CD14-positive monocyte (primary cell): ENCODE results near the gene SLC6A12. TPM values are rescaled to one million over a fixed set of nuclear protein-coding genes. Genes with fewer than 3 reads are reported as not detected.

Experiments
- DNase-seq, 3 donors: peaks; one replicate each; pipeline ENCODE4 v3.0.0-alpha.2; 2011 to 2022
- H2AFZ ChIP-seq: 2 replicates; pipeline ENCODE4 v1.6.0; 2012; ENCODE audit warnings: mild to moderate bottlenecking, low read depth, low read length, inconsistent platforms; ENCODE audit not compliant: insufficient read depth, poor library complexity, severe bottlenecking
- H3K27ac ChIP-seq, 2 donors: 1 replicate in 1 of 2; 2 replicates in 1 of 2; pipeline ENCODE4 v1.5.1; 2012 to 2013; ENCODE audit warnings: low read length in 2 of 2, control low read depth in 1 of 2, inconsistent platforms in 1 of 2, low read depth in 1 of 2, mild to moderate bottlenecking in 1 of 2
- H3K27me3 ChIP-seq, 2 donors: one replicate each; pipeline versions ENCODE4 v1.6.0 to v1.6.1; 2011 to 2013; ENCODE audit warnings: low read length in 2 of 2; ENCODE audit not compliant: control insufficient read depth in 2 of 2, insufficient read depth in 2 of 2
- H3K36me3 ChIP-seq, 2 donors: replicated peaks in 1 of 2; 1 replicate in 1 of 2; 2 replicates in 1 of 2; pipeline versions ENCODE4 v1.5.1 to v1.6.1; 2012 to 2013; ENCODE audit warnings: low read length in 2 of 2, control low read depth in 1 of 2, inconsistent platforms in 1 of 2, mild to moderate bottlenecking in 1 of 2; ENCODE audit not compliant: insufficient read depth in 2 of 2, control insufficient read depth in 1 of 2
- H3K4me1 ChIP-seq, 2 donors: 1 replicate in 1 of 2; 2 replicates in 1 of 2; pipeline versions ENCODE4 v1.5.1 to v1.6.1; 2012 to 2013; ENCODE audit warnings: low read length in 2 of 2, control low read depth in 1 of 2, inconsistent platforms in 1 of 2, mild to moderate bottlenecking in 1 of 2, moderate library complexity in 1 of 2; ENCODE audit not compliant: insufficient read depth in 2 of 2, control insufficient read depth in 1 of 2
- H3K4me2 ChIP-seq: replicated peaks from 2 replicates; pipeline ENCODE3; 2012; ENCODE audit warnings: low read length, moderate library complexity, mild to moderate bottlenecking; ENCODE audit not compliant: poor library complexity, severe bottlenecking; ENCODE audit errors: extremely low read depth
- H3K4me3 ChIP-seq, 3 experiments: fragments of 200-600 bp in 1 of 3; sonication (generic) in 1 of 3; replicated peaks in 1 of 3; 1 replicate in 2 of 3; 2 replicates in 1 of 3; pipeline ENCODE4 v1.5.1; 2011 to 2013; ENCODE audit warnings: low read length in 3 of 3, mild to moderate bottlenecking in 3 of 3, control low read depth in 2 of 3, low read depth in 2 of 3, inconsistent platforms in 1 of 3, moderate library complexity in 1 of 3
- H3K79me2 ChIP-seq: 2 replicates; pipeline ENCODE4 v1.6.0; 2012; ENCODE audit warnings: mild to moderate bottlenecking, control low read depth, inconsistent platforms, low read length, moderate library complexity; ENCODE audit not compliant: insufficient read depth
- H3K9ac ChIP-seq: 2 replicates; pipeline ENCODE4 v1.6.0; 2017; ENCODE audit warnings: low read length, mild to moderate bottlenecking; ENCODE audit not compliant: insufficient read depth, poor library complexity, severe bottlenecking
- H3K9me3 ChIP-seq, 2 donors: replicated peaks in 1 of 2; 1 replicate in 1 of 2; 2 replicates in 1 of 2; pipeline versions ENCODE4 v1.5.1 to v1.6.1; 2012 to 2013; ENCODE audit warnings: low read length in 2 of 2, control low read depth in 1 of 2; ENCODE audit not compliant: control insufficient read depth in 1 of 2, insufficient read depth in 1 of 2
- H4K20me1 ChIP-seq: 2 replicates; pipeline ENCODE4 v1.6.0; 2012; ENCODE audit warnings: mild to moderate bottlenecking, low read length, control low read depth, moderate library complexity; ENCODE audit not compliant: insufficient read depth
- H3K27ac Mint-ChIP-seq, 7 donors: one replicate each; pipeline ENCODE4 v1.8.0; 2020; ENCODE audit warnings: mild to moderate bottlenecking in 7 of 7, mixed read lengths in 7 of 7, moderate library complexity in 6 of 7, inconsistent platforms in 2 of 7
- H3K27me3 Mint-ChIP-seq, 3 donors: one replicate each; pipeline ENCODE4 v1.8.0; 2021 to 2022; ENCODE audit warnings: low read depth in 3 of 3, mild to moderate bottlenecking in 3 of 3, mixed read lengths in 3 of 3, moderate library complexity in 3 of 3, inconsistent platforms in 1 of 3
- H3K36me3 Mint-ChIP-seq, 2 donors: one replicate each; pipeline ENCODE4 v1.8.0; 2020; ENCODE audit warnings: mixed read lengths in 2 of 2, inconsistent platforms in 1 of 2, mild to moderate bottlenecking in 1 of 2
- H3K4me1 Mint-ChIP-seq: one replicate; pipeline ENCODE4 v1.8.0; 2020; ENCODE audit warnings: mild to moderate bottlenecking, mixed read lengths
- H3K4me3 Mint-ChIP-seq, 2 donors: one replicate each; pipeline ENCODE4 v1.8.0; 2020; ENCODE audit warnings: mild to moderate bottlenecking in 2 of 2, mixed read lengths in 2 of 2, moderate library complexity in 1 of 2
- H3K9me3 Mint-ChIP-seq, 7 donors: one replicate each; pipeline ENCODE4 v1.8.0; 2020 to 2022; ENCODE audit warnings: mixed read lengths in 7 of 7, mild to moderate bottlenecking in 6 of 7, moderate library complexity in 6 of 7, inconsistent platforms in 2 of 7
- CTCF ChIP-seq: fragments of 200-600 bp; IDR thresholded peaks from one replicate; pipeline ENCODE4 v1.8.0; 2022; ENCODE audit warnings: antibody characterized with exemption, mild to moderate bottlenecking
- WGBS: methylation state at CpG from one replicate; pipeline ENCODE4 v1.1.5; 2013; ENCODE audit warnings: missing lambda C conversion rate; ENCODE audit not compliant: insufficient coverage; 5-methylcytosine and 5-hydroxymethylcytosine counted together
- intact Hi-C, 2 donors: fragments of 100-400 bp; cut with micrococcal nuclease; formaldehyde crosslinking; loops; one replicate each; pipeline versions ENCODE4 v1.15.0 to v1.15.1; 2023
- polyA plus RNA-seq, 3 donors: library from polyadenylated mRNA; depleted of rRNA in 1 of 3; unstranded in 2 of 3; stranded (reverse) in 1 of 3; fragments of 300-500 nt in 2 of 3; fragments of >200 nt in 1 of 3; fragmentation: Illumina TruSeq in 2 of 3; gene quantifications; 1 replicate in 2 of 3; 2 replicates in 1 of 3; pipeline ENCODE4 v1.2.3, GENCODE V29; 2012 to 2021

The SLC6A12 gene
- polyA plus RNA-seq, 3 donors = 5.7 to 8.3 (median 8.0) TPM

- Histone ChIP-seq H3K79me2 (no peaks in the 10 kb centered on the region), H3K9ac (no peak overlapping the region), H3K36me3 (no peaks in the 10 kb centered on the region), H3K4me2 (no peak overlapping the region), H3K9me3 (peaks cover 31 to 32% of the 10 kb centered on the region in 2 donors), H3K4me1 (no peaks in the 10 kb centered on the region), H4K20me1 (no peaks in the 10 kb centered on the region), H2AFZ (no peak overlapping the region), H3K27ac (no peak overlapping the region), H3K27me3 (no peaks in the 10 kb centered on the region), H3K4me3 (no peak overlapping the region)
- no peak overlapping the region for H3K4me3 Mint-ChIP-seq
- no peak overlapping the region for H3K27ac Mint-ChIP-seq
- H3K27me3 Mint-ChIP-seq = peaks cover 4 to 16% (median 6%) of the 10 kb centered on the region in 3 donors
- intact Hi-C loops = no loop called here
- TF ChIP-seq CTCF = no peak
- no peaks in the 10 kb centered on the region for H3K4me1 Mint-ChIP-seq
- H3K9me3 Mint-ChIP-seq = peaks cover 15 to 37% (median 33%) of the 10 kb centered on the region in 7 donors
- H3K36me3 Mint-ChIP-seq = no peaks in the 10 kb centered on the region
- no peak for DNase-seq
- 91% methylated on average over 7 of the region's 10 CpGs for WGBS
These were observed 21.0 kb upstream of the SLC6A12 start for GRCh38 chr12:234891-235415.

GRCh38 chr12:234019-234418, 20.1 kb upstream of the SLC6A12 start:
- no peak for TF ChIP-seq CTCF
- DNase-seq = no peak
- Mint-ChIP-seq H3K9me3 (peaks cover 15 to 36% (median 33%) of the 10 kb centered on the region in 7 donors), H3K36me3 (no peaks in the 10 kb centered on the region), H3K4me3 (no peak overlapping the region), H3K27me3 (peaks cover 7 to 13% (median 8%) of the 10 kb centered on the region in 3 donors), H3K4me1 (no peaks in the 10 kb centered on the region), H3K27ac (no peak overlapping the region)
- Histone ChIP-seq H2AFZ (no peak overlapping the region), H3K27me3 (no peaks in the 10 kb centered on the region), H4K20me1 (no peaks in the 10 kb centered on the region), H3K4me3 (no peak overlapping the region), H3K9ac (no peak overlapping the region), H3K9me3 (peaks cover 31 to 32% of the 10 kb centered on the region in 2 donors), H3K4me2 (no peak overlapping the region), H3K27ac (no peak overlapping the region), H3K79me2 (no peaks in the 10 kb centered on the region), H3K36me3 (no peaks in the 10 kb centered on the region), H3K4me1 (no peaks in the 10 kb centered on the region)
- 100% methylated on average over 1 of the region's 7 CpGs for WGBS
- intact Hi-C loops = no loop called here
